Thyroid gland (tissue), 4 donors: ENCODE results near the gene GPR156. TPM values are rescaled to one million over a fixed set of nuclear protein-coding genes. Genes with fewer than 3 reads are reported as not detected.

Source experiments
- DNase-seq, 2 donors: peaks; one replicate each; pipeline ENCODE4 v3.0.0-alpha.2; 2019
- H3K27ac ChIP-seq, 3 donors: fragments of 200-600 bp; sonication (generic); 1 replicate in 2 of 3; 2 replicates in 1 of 3; pipeline ENCODE4 v1.5.1; 2016 to 2019; ENCODE audit warnings: mild to moderate bottlenecking in 1 of 3, moderate library complexity in 1 of 3
- H3K27me3 ChIP-seq: fragments of 200-600 bp; sonication (generic); one replicate; pipeline ENCODE4 v1.5.1; 2019
- H3K36me3 ChIP-seq, 2 donors: fragments of 200-600 bp; sonication (generic); one replicate each; pipeline ENCODE4 v1.5.1; 2016 to 2019
- H3K4me1 ChIP-seq, 2 donors: fragments of 200-600 bp; sonication (generic); one replicate each; pipeline ENCODE4 v1.5.1; 2017 to 2019
- H3K4me3 ChIP-seq, 3 donors: fragments of 200-600 bp; sonication (generic); replicated peaks in 1 of 3; 1 replicate in 2 of 3; 2 replicates in 1 of 3; pipeline ENCODE4 v1.5.1; 2016; ENCODE audit warnings: mild to moderate bottlenecking in 1 of 3
- H3K9me3 ChIP-seq: fragments of 200-600 bp; sonication (generic); one replicate; pipeline ENCODE4 v1.5.1; 2017
- POLR2A ChIP-seq, 2 donors: fragments of 450-650 bp; IDR thresholded peaks; one replicate each; pipeline ENCODE4 v1.6.1; 2017; ENCODE audit warnings: antibody characterized with exemption in 2 of 2, mild to moderate bottlenecking in 2 of 2, moderate library complexity in 1 of 2
- WGBS, 2 donors: methylation state at CpG; one replicate each; pipeline ENCODE4 v1.1.5; 2017; 5-methylcytosine and 5-hydroxymethylcytosine counted together
- intact Hi-C: fragments of 100-400 bp; cut with DNase I; formaldehyde crosslinking; loops from one replicate; pipeline ENCODE4 v1.15.1; 2023
- total RNA-seq, 4 donors: library from RNA; depleted of rRNA; stranded (reverse); fragments of >200 nt; gene quantifications; one replicate each; pipeline ENCODE4 v1.2.3, GENCODE V29; 2016
- TF ChIP-seq, protein P1 (sequence below), 6 experiments: fragments of 200-600 bp in 3 of 6; fragments of 450-650 bp in 3 of 6; sonication (generic) in 3 of 6; IDR thresholded peaks; one replicate each; pipeline ENCODE4 v1.5.1; 2016 to 2019; ENCODE audit warnings: antibody characterized with exemption in 6 of 6, mild to moderate bottlenecking in 2 of 6, inconsistent platforms in 1 of 6, moderate library complexity in 1 of 6

Gene GPR156
- total RNA-seq, 4 donors from 2014 or later: not detected

DNA sequence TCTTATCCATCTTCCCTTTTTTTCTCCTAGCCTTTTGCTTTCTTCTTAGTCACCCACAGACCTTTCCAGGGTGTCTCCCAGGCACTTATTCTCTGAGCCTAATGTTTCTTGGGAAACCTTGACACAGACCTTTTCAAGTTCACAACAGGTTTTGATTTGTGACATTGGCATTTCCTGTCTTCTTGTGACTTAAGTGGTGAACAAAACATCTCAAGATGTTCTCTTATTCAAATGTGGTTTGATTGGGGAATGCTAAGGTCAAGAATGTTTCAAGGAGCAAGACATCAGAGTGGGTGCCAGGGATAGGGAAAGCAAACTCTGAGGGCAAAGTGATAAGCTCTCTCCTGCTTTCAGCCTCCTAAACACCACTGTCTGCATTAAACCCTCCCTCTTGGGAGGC lies 122.6 kb downstream of the GPR156 start:
- no peak for DNase-seq
- Histone ChIP-seq H3K27me3 (no peaks in the 10 kb centered on the region), H3K9me3 (no peaks in the 10 kb centered on the region), H3K36me3 (no peaks in the 10 kb centered on the region), H3K4me1 (no peaks in the 10 kb centered on the region), H3K4me3 (no peak overlapping the region), H3K27ac (no peak overlapping the region)
- no peak for TF ChIP-seq POLR2A (IDR thresholded peaks at IDR 0.05)
- TF ChIP-seq, protein P1, sequence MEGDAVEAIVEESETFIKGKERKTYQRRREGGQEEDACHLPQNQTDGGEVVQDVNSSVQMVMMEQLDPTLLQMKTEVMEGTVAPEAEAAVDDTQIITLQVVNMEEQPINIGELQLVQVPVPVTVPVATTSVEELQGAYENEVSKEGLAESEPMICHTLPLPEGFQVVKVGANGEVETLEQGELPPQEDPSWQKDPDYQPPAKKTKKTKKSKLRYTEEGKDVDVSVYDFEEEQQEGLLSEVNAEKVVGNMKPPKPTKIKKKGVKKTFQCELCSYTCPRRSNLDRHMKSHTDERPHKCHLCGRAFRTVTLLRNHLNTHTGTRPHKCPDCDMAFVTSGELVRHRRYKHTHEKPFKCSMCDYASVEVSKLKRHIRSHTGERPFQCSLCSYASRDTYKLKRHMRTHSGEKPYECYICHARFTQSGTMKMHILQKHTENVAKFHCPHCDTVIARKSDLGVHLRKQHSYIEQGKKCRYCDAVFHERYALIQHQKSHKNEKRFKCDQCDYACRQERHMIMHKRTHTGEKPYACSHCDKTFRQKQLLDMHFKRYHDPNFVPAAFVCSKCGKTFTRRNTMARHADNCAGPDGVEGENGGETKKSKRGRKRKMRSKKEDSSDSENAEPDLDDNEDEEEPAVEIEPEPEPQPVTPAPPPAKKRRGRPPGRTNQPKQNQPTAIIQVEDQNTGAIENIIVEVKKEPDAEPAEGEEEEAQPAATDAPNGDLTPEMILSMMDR (IDR thresholded peaks at IDR 0.05): no peak
- intact Hi-C loops: no loop called here

DNA sequence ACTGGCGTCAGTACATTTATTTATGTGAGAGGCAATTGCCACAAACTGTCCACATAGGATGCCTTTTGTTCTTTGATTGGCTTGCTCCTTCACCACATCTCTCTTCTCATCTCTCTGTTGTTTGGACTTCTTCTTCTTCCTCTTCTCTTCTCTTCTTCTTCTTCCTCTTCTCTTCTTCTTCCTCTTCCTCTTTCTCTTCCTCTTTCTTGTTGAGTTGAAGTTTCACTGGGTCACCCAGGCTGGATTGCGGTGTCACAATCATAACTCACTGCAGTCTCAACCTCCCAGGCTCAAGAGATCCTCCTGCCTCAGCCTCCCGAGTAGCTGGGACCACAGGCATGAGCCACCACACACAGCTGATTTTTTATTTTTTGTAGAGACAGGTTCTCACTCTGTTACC lies 123.1 kb downstream of the GPR156 start:
- Histone ChIP-seq H3K4me3 (no peak overlapping the region), H3K27ac (no peak overlapping the region), H3K4me1 (no peaks in the 10 kb centered on the region), H3K36me3 (no peaks in the 10 kb centered on the region), H3K9me3 (no peaks in the 10 kb centered on the region), H3K27me3 (no peaks in the 10 kb centered on the region)
- no peak for TF ChIP-seq POLR2A (IDR thresholded peaks at IDR 0.05)
- TF ChIP-seq, protein P1 (IDR thresholded peaks at IDR 0.05): no peak
- intact Hi-C loops: no loop called here
- no peak for DNase-seq
- 88 to 97% methylated on average over 3 of the region's 3 CpGs for WGBS, 2 donors

DNA sequence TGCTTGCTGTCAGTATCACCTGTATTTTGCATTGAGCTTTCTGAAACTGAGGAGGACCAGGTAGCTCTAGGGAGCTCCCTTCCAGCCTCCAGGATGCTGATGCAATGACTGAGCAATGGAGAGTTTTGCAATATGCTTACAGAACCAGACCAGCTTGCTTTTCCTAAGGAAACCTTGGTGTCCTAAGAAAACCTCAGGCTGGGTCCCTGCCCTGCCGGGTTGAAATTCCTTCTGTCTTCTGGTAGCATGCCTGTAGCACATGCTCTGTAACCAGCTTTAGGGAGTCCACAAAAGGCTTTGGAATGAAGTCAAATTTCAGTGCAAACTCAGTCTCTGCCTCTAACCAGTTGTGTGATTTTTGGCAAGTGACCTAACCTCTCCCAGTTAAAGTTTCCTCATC lies 125.0 kb downstream of the GPR156 start:
- Histone ChIP-seq H3K4me1 (no peaks in the 10 kb centered on the region), H3K36me3 (no peaks in the 10 kb centered on the region), H3K4me3 (no peak overlapping the region), H3K27ac (peak overlapping the region in 1 of 3 donors; percentile 17), H3K27me3 (no peaks in the 10 kb centered on the region), H3K9me3 (no peaks in the 10 kb centered on the region)
- peak; percentile 45 to 65 for DNase-seq
- TF ChIP-seq, protein P1 (IDR thresholded peaks at IDR 0.05): no peak
- TF ChIP-seq POLR2A (IDR thresholded peaks at IDR 0.05): no peak
- WGBS, 2 donors: 9 to 15% methylated on average over 1 of the region's 1 CpG
- intact Hi-C loops: no loop called here

DNA sequence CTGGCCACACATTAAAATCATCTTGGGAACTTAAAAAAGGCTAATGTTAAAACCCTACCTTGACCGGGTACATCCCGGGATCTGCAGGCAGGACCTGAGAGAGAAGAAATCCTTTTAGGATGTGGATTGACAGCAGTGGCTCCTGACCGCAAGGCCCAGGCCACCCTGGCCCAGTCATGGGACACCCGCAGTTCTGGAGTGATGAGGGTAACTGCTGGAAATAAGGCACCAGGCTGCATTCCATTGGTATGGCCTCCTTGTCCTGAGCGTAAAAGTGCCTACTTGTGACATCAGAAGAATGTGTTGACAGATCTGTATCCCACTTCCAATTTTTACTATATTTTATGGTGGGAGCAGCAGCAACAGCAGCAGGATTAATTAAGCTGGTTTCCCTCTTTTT lies 127.3 kb downstream of the GPR156 start:
- H3K4me1 ChIP-seq: no peaks in the 10 kb centered on the region
- TF ChIP-seq POLR2A (IDR thresholded peaks at IDR 0.05): no peak
- TF ChIP-seq, protein P1 (IDR thresholded peaks at IDR 0.05): no peak
- H3K36me3 ChIP-seq: no peaks in the 10 kb centered on the region
- no peak overlapping the region for H3K4me3 ChIP-seq
- H3K27ac ChIP-seq: no peak overlapping the region
- intact Hi-C loops: no loop called here
- no peaks in the 10 kb centered on the region for H3K27me3 ChIP-seq
- 94 to 96% methylated on average over 5 of the region's 5 CpGs for WGBS, 2 donors
- no peak for DNase-seq
- H3K9me3 ChIP-seq: no peaks in the 10 kb centered on the region

DNA sequence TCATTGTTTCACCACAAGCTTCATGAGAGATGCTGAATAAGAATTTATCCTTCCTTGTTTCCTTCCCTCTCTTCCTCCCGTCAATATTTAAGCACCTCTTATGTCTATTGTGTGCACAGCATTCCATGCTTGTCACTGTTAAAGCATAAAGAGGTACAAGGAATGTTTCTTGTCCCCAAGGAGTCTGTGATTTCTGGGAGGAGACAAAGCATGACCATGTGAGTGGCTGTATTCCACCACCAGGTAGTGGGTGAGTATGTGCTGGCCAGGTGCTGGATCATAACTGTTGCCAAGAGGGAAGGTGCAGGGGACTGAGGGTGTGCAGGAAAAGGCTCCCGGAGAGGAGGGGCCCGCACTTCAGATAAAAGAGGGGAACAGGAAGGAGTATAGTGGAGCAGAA lies 127.9 kb downstream of the GPR156 start:
- Histone ChIP-seq H3K9me3 (no peaks in the 10 kb centered on the region), H3K27ac (no peak overlapping the region), H3K4me1 (no peaks in the 10 kb centered on the region), H3K36me3 (no peaks in the 10 kb centered on the region), H3K27me3 (no peaks in the 10 kb centered on the region), H3K4me3 (no peak overlapping the region)
- WGBS, 2 donors: 48% methylated on average over 3 of the region's 3 CpGs
- no peak for TF ChIP-seq POLR2A (IDR thresholded peaks at IDR 0.05)
- TF ChIP-seq, protein P1 (IDR thresholded peaks at IDR 0.05): no peak
- intact Hi-C loops: no loop called here
- peak in 1 of 2 donors; percentile 3 for DNase-seq
